B cell (primary cell): ENCODE data around the gene MAP7.

ENCODE experiments used
- CTCF ChIP-seq: fragments of 200-600 bp; IDR thresholded peaks from one replicate; pipeline ENCODE4 v1.8.0; 2022; ENCODE audit warnings: antibody characterized with exemption, mild to moderate bottlenecking
- EZH2 ChIP-seq: IDR thresholded peaks from 2 replicates; pipeline ENCODE4 v1.6.1; 2012; ENCODE audit warnings: borderline replicate concordance, low read depth, mild to moderate bottlenecking, moderate library complexity, low read length; ENCODE audit not compliant: insufficient read depth, poor library complexity, severe bottlenecking

GRCh38 chr6:136337121-136337520, 213.1 kb downstream of the MAP7 start:
- no peak for TF ChIP-seq CTCF
- TF ChIP-seq EZH2 = no peak
